ENCODE results near the gene PSMA6. TPM values are rescaled to one million over a fixed set of nuclear protein-coding genes. Genes with fewer than 3 reads are reported as not detected.
A peak's percentile ranks its signal among the peaks of the same experiment; 100 is the strongest.

Gene PSMA6
- total and polyA plus RNA-seq, 2 experiments from 2014 or later, result 216 to 296 TPM

GRCh38 chr14:35351897-35352273 lies 59.7 kb downstream of the PSMA6 start:
- Mint-ChIP-seq H3K27me3 (ENCODE audit: insufficient read depth, low read depth, poor library complexity) (peaks cover 10% of the 10 kb centered on the region), H3K4me3 (no peak overlapping the region; the same call in 2 of the 3 replicates), H3K36me3 (ENCODE audit: low read depth) (no peaks in the 10 kb centered on the region), H3K9me3 (no peaks in the 10 kb centered on the region; the same call in 2 of the 3 replicates), H3K27ac (no peak overlapping the region), H3K4me1 (peaks cover 33% of the 10 kb centered on the region)
- Histone ChIP-seq H3K27me3 (ENCODE audit: insufficient read depth) (no peaks in the 10 kb centered on the region), H3K79me2 (replicated peaks; ENCODE audit: insufficient read depth) (no peaks in the 10 kb centered on the region), H3K36me3 (ENCODE audit: insufficient read depth) (no peaks in the 10 kb centered on the region), H3F3A (replicated peaks; ENCODE audit: low read depth) (no peaks in the 10 kb centered on the region), H3K4me1 (ENCODE audit: insufficient read depth) (peaks cover 18% of the 10 kb centered on the region), H3K4me2 (no peak overlapping the region), H2AFZ (peak overlapping the region; percentile 95), H4K20me1 (replicated peaks; ENCODE audit: insufficient read depth) (no peaks in the 10 kb centered on the region), H3K27ac (ENCODE audit: low read depth) (no peak overlapping the region), H3K9me2 (ENCODE audit: insufficient read depth) (no peaks in the 10 kb centered on the region), H3K4me3 (no peak overlapping the region)
- ATAC-seq (no peak), DNase-seq (ENCODE audit: low spot score) (no peak)
- TF ChIP-seq CREB1 (CRISPR knock-in tag; IDR thresholded peaks at IDR 0.05; ENCODE audit: low read depth) (no peak), JUNB (IDR thresholded peaks at IDR 0.05; ENCODE audit: unreplicated experiment) (no peak), REST (IDR thresholded peaks at IDR 0.05; ENCODE audit: unreplicated experiment) (no peak), NANOG (IDR thresholded peaks at IDR 0.05; ENCODE audit: borderline replicate concordance) (no peak), POLR2AphosphoS5 (IDR thresholded peaks at IDR 0.05; ENCODE audit: low read depth) (no peak), ZNF114 (CRISPR knock-in tag; IDR thresholded peaks at IDR 0.05) (no peak), EZH2 (IDR thresholded peaks at IDR 0.05; ENCODE audit: low read depth, unreplicated experiment) (no peak), ETS1 (IDR thresholded peaks at IDR 0.05) (no peak), EZH2phosphoT487 (IDR thresholded peaks at IDR 0.05; ENCODE audit: unreplicated experiment) (no peak), STAT1 (IDR thresholded peaks at IDR 0.05; ENCODE audit: unreplicated experiment) (no peak), ZNF331 (CRISPR knock-in tag; IDR thresholded peaks at IDR 0.05; ENCODE audit: low read depth) (no peak), CTCF (conservative IDR thresholded peaks at IDR 0.05; ENCODE audit: low read depth in 2 of 2) (no peak), ZNF462 (CRISPR knock-in tag; IDR thresholded peaks at IDR 0.05) (no peak)

Measured in GM23338 (cell line).